Transverse colon (tissue), 4 donors: ENCODE measurements around the gene ASB10.

Experiments
- CTCF ChIP-seq, 5 experiments: fragments of 200-600 bp in 3 of 5; fragments of 450-650 bp in 2 of 5; sonication (generic) in 3 of 5; IDR thresholded peaks; 1 replicate in 2 of 5; 2 replicates in 3 of 5; pipeline ENCODE4 v1.5.1; 2016 to 2017; ENCODE audit warnings: antibody characterized with exemption in 5 of 5, inconsistent platforms in 3 of 5, mild to moderate bottlenecking in 2 of 5, moderate library complexity in 1 of 5
- POLR2AphosphoS5 ChIP-seq, 3 donors: sonication (generic); formaldehyde crosslinking; IDR thresholded peaks; one replicate each; pipeline ENCODE4 v1.6.1; 2016; ENCODE audit warnings: antibody characterized with exemption in 3 of 3

GRCh38 chr7:151133986-151134742, 52.9 kb downstream of the ASB10 start:
- no peak for TF ChIP-seq CTCF (IDR thresholded peaks at IDR 0.05)
- no peak for TF ChIP-seq POLR2AphosphoS5 (IDR thresholded peaks at IDR 0.05)
